H1 (cell line): ENCODE results near the gene MIX23. TPM values are rescaled to one million over a fixed set of nuclear protein-coding genes. Genes with fewer than 3 reads are reported as not detected.

Experiments
- CTCF ChIA-PET: fragments of 300-600 bp; sonication (Branson Sonifier 250); formaldehyde crosslinking; loops from one replicate; lab custom pipeline; 2021; ENCODE audit not compliant: partially characterized antibody; lab: Charles Lee
- POLR2A ChIA-PET: fragments of 300-600 bp; sonication (Branson Sonifier 250); formaldehyde crosslinking; loops from one replicate; lab custom pipeline; 2021; ENCODE audit warnings: inconsistent platforms; ENCODE audit not compliant: partially characterized antibody; lab: Charles Lee
- DNase-seq, 2 experiments: peaks; one replicate each; pipeline versions ENCODE4 v3.0.0 to v3.0.0-alpha.2; 2010 to 2022; ENCODE audit warnings: low spot score in 2 of 2, low read depth in 1 of 2, mixed read lengths in 1 of 2
- FAIRE-seq: peaks from 2 replicates; lab custom pipeline; 2011; peaks lifted over from hg19 to GRCh38; lab: Jason Lieb, UNC
- H2AFZ ChIP-seq: 2 replicates; pipeline ENCODE4 v1.8.1; 2012; ENCODE audit warnings: low read length, inconsistent platforms
- H2AK5ac ChIP-seq: 2 replicates; pipeline ENCODE4 v1.6.1; 2013; ENCODE audit warnings: low read depth, low read length
- H2BK120ac ChIP-seq: replicated peaks from 2 replicates; pipeline ENCODE3; 2013; ENCODE audit warnings: low read depth, low read length, inconsistent platforms
- H2BK12ac ChIP-seq: 2 replicates; pipeline ENCODE4 v1.6.1; 2013; ENCODE audit warnings: low read depth, low read length
- H2BK15ac ChIP-seq: 2 replicates; pipeline ENCODE4 v1.6.1; 2013; ENCODE audit warnings: low read length
- H2BK20ac ChIP-seq: 2 replicates; pipeline ENCODE4 v1.6.1; 2013; ENCODE audit warnings: low read length
- H2BK5ac ChIP-seq: 2 replicates; pipeline ENCODE4 v1.6.1; 2013; ENCODE audit warnings: low read depth, low read length
- H3K14ac ChIP-seq: 2 replicates; pipeline ENCODE4 v1.6.1; 2013; ENCODE audit warnings: inconsistent platforms; ENCODE audit not compliant: insufficient read length
- H3K18ac ChIP-seq: 2 replicates; pipeline ENCODE4 v1.6.1; 2013; ENCODE audit warnings: low read length; ENCODE audit errors: extremely low read depth
- H3K23ac ChIP-seq: 2 replicates; pipeline ENCODE4 v1.6.1; 2013; ENCODE audit warnings: inconsistent platforms; ENCODE audit not compliant: insufficient read length
- H3K23me2 ChIP-seq: 2 replicates; pipeline ENCODE4 v1.6.1; 2013; ENCODE audit warnings: low read depth, low read length
- H3K27ac ChIP-seq: 2 replicates; pipeline ENCODE4 v1.6.1; 2011; ENCODE audit warnings: low read depth, low read length, inconsistent platforms
- H3K27me3 ChIP-seq, 4 experiments: replicated peaks in 1 of 4; 1 replicate in 1 of 4; 2 replicates in 3 of 4; pipeline versions ENCODE4 v1.6.1 to v1.8.1; 2011 to 2013; ENCODE audit warnings: low read length in 3 of 4, mild to moderate bottlenecking in 3 of 4, inconsistent platforms in 2 of 4, mixed read lengths in 2 of 4, moderate library complexity in 1 of 4; ENCODE audit not compliant: control insufficient read depth in 3 of 4, insufficient read depth in 3 of 4; ENCODE audit errors: extremely low read depth in 1 of 4
- H3K36me3 ChIP-seq, 4 experiments: 2 replicates each; pipeline versions ENCODE4 v1.6.1 to v1.8.1; 2011 to 2013; ENCODE audit warnings: mild to moderate bottlenecking in 4 of 4, low read length in 3 of 4, moderate library complexity in 2 of 4, control low read depth in 1 of 4, inconsistent platforms in 1 of 4; ENCODE audit not compliant: insufficient read depth in 4 of 4, control insufficient read depth in 2 of 4
- H3K4ac ChIP-seq: replicated peaks from 2 replicates; pipeline ENCODE3; 2013; ENCODE audit warnings: low read length, low read depth, mixed read lengths, inconsistent platforms; ENCODE audit not compliant: insufficient read length
- H3K4me1 ChIP-seq, 4 experiments: replicated peaks in 1 of 4; 1 replicate in 1 of 4; 2 replicates in 3 of 4; pipeline versions ENCODE4 v1.6.1 to v1.8.1; 2011 to 2013; ENCODE audit warnings: low read length in 3 of 4, inconsistent platforms in 2 of 4, mixed read lengths in 1 of 4; ENCODE audit not compliant: insufficient read depth in 4 of 4, control insufficient read depth in 3 of 4
- H3K4me2 ChIP-seq, 2 experiments: 2 replicates each; pipeline versions ENCODE4 v1.6.1 to v1.8.1; 2011 to 2013; ENCODE audit warnings: low read depth in 2 of 2, low read length in 2 of 2, control low read depth in 1 of 2, inconsistent platforms in 1 of 2, mild to moderate bottlenecking in 1 of 2; ENCODE audit not compliant: insufficient read depth in 1 of 2
- H3K4me3 ChIP-seq, 4 experiments: fragments of 200-600, 300-600 bp in 1 of 4; sonication (generic), shearing (Covaris generic), sonication (Bioruptor Twin) in 1 of 4; 2 replicates each; pipeline versions ENCODE4 v1.5.1 to v1.8.1; 2011 to 2016; ENCODE audit warnings: low read length in 4 of 4, low read depth in 3 of 4, control low read depth in 2 of 4, inconsistent platforms in 2 of 4, mild to moderate bottlenecking in 2 of 4, mixed read lengths in 1 of 4, moderate library complexity in 1 of 4; ENCODE audit not compliant: insufficient read depth in 2 of 4; ENCODE audit errors: extremely low read depth in 1 of 4
- H3K56ac ChIP-seq: replicated peaks from 2 replicates; pipeline ENCODE3; 2013; ENCODE audit warnings: low read depth, mild to moderate bottlenecking, mixed read lengths, low read length, inconsistent platforms; ENCODE audit not compliant: insufficient read length
- H3K79me1 ChIP-seq: 2 replicates; pipeline ENCODE4 v1.6.1; 2013; ENCODE audit warnings: low read depth, low read length, control low read depth
- H3K79me2 ChIP-seq, 2 experiments: 2 replicates each; pipeline versions ENCODE4 v1.6.1 to v1.8.1; 2012 to 2013; ENCODE audit warnings: low read length in 2 of 2, mild to moderate bottlenecking in 2 of 2, inconsistent platforms in 1 of 2; ENCODE audit not compliant: insufficient read depth in 2 of 2, control insufficient read depth in 1 of 2
- H3K9ac ChIP-seq, 4 experiments: replicated peaks in 1 of 4; 1 replicate in 1 of 4; 2 replicates in 3 of 4; pipeline versions ENCODE4 v1.6.1 to v1.8.1; 2011 to 2013; ENCODE audit warnings: low read depth in 3 of 4, low read length in 3 of 4, control low read depth in 2 of 4, mild to moderate bottlenecking in 2 of 4, moderate library complexity in 2 of 4, inconsistent platforms in 1 of 4; ENCODE audit errors: extremely low read depth in 1 of 4
- H3K9me3 ChIP-seq, 2 experiments: 2 replicates each; pipeline versions ENCODE4 v1.6.1 to v1.8.1; 2012 to 2013; ENCODE audit warnings: mild to moderate bottlenecking in 2 of 2, moderate library complexity in 2 of 2, control low read depth in 1 of 2, inconsistent platforms in 1 of 2, low read depth in 1 of 2, low read length in 1 of 2, mixed read lengths in 1 of 2; ENCODE audit not compliant: insufficient read depth in 2 of 2
- H4K20me1 ChIP-seq, 2 experiments: replicated peaks in 1 of 2; 2 replicates each; pipeline versions ENCODE3 to v1.8.1; 2011 to 2013; ENCODE audit warnings: inconsistent platforms in 2 of 2, low read length in 2 of 2, mild to moderate bottlenecking in 1 of 2; ENCODE audit not compliant: insufficient read depth in 2 of 2, control insufficient read depth in 1 of 2
- H4K5ac ChIP-seq: 2 replicates; pipeline ENCODE4 v1.6.1; 2013; ENCODE audit warnings: low read length, low read depth, mixed read lengths, inconsistent platforms; ENCODE audit not compliant: insufficient read length
- H4K8ac ChIP-seq: 2 replicates; pipeline ENCODE4 v1.8.0; 2013; ENCODE audit warnings: mild to moderate bottlenecking, moderate library complexity, low read length, inconsistent platforms; ENCODE audit not compliant: insufficient read depth; ENCODE audit errors: extremely low read depth
- H4K91ac ChIP-seq: replicated peaks from 2 replicates; pipeline ENCODE3; 2013; ENCODE audit warnings: low read length, mixed read lengths, inconsistent platforms; ENCODE audit not compliant: insufficient read length
- BACH1 ChIP-seq: IDR thresholded peaks from 2 replicates; pipeline ENCODE4 v1.6.1; 2012; ENCODE audit warnings: low read length, improper control_type of control experiment
- CTCF ChIP-seq, 3 experiments: IDR thresholded peaks; 1 replicate in 2 of 3; 2 replicates in 1 of 3; pipeline versions ENCODE4 v1.5.1 to v1.6.1; 2011; ENCODE audit warnings: low read length in 3 of 3, mild to moderate bottlenecking in 3 of 3, inconsistent platforms in 2 of 3, low read depth in 1 of 3, moderate library complexity in 1 of 3; ENCODE audit not compliant: insufficient read depth in 1 of 3; ENCODE audit errors: control extremely low read depth in 1 of 3
- GTF2F1 ChIP-seq: IDR thresholded peaks from 2 replicates; pipeline ENCODE4 v1.6.1; 2012; ENCODE audit warnings: low read depth, low read length, improper control_type of control experiment, borderline replicate concordance
- JUND ChIP-seq: IDR thresholded peaks from 2 replicates; pipeline ENCODE4 v1.6.1; 2011; ENCODE audit warnings: mild to moderate bottlenecking, improper control_type of control experiment, low read length
- KDM5A ChIP-seq: fragments of 200-600 bp; IDR thresholded peaks from 2 replicates; pipeline ENCODE4 v1.7.1; 2012; ENCODE audit warnings: mild to moderate bottlenecking, low read length, inconsistent platforms, mixed read lengths
- POLR2A ChIP-seq, 2 experiments: IDR thresholded peaks; 1 replicate in 1 of 2; 2 replicates in 1 of 2; pipeline ENCODE4 v1.6.1; 2011; ENCODE audit warnings: low read depth in 2 of 2, low read length in 2 of 2, mild to moderate bottlenecking in 2 of 2; ENCODE audit errors: control extremely low read depth in 1 of 2
- POLR2AphosphoS5 ChIP-seq: IDR thresholded peaks from 2 replicates; pipeline ENCODE4 v1.6.1; 2011; ENCODE audit warnings: low read depth, low read length
- SIRT6 ChIP-seq: IDR thresholded peaks from one replicate; pipeline ENCODE4 v1.7.1; 2012; ENCODE audit warnings: low read length, inconsistent platforms
- TBP ChIP-seq: IDR thresholded peaks from 2 replicates; pipeline ENCODE4 v1.6.1; 2011; ENCODE audit warnings: low read depth, low read length, improper control_type of control experiment
- polyA plus RNA-seq, 7 experiments: library from polyadenylated mRNA; depleted of rRNA in 3 of 7; stranded (reverse) in 5 of 7; unstranded in 2 of 7; fragments of >200 nt in 5 of 7; fragments of 200-250 nt in 2 of 7; gene quantifications; 1 replicate in 5 of 7; 2 replicates in 1 of 7; 4 replicates in 1 of 7; pipeline versions ENCODE4 v1.2.1 to v1.2.3, GENCODE V29; 2011 to 2013; ENCODE audit warnings: missing spikeins in 2 of 7, mixed read lengths in 2 of 7
- total RNA-seq: library from RNA; stranded (reverse); fragmentation: NEBNext Ultra II Directional; extraction: Animal tissue kit (Norgen Biotek cat#: 25700); gene quantifications from 2 replicates; pipeline ENCODE4 v1.2.1, GENCODE V29; 2021

The MIX23 gene
- total and polyA plus RNA-seq, 2 of the 8 experiments (the other 6 are each of a cell fraction or from before 2014, with no cell fraction given): 22.1 to 69.6 TPM

- H3K23ac ChIP-seq: no peak overlapping the region
- no peak for FAIRE-seq
- TF ChIP-seq SIRT6 (no peak), TBP (no peak), CTCF (IDR thresholded peaks at IDR 0.05; ENCODE audit: control extremely low read depth in 1 of 3, insufficient read depth in 1 of 3, low read depth in 1 of 3, low read length in 3 of 3) (no peak), POLR2AphosphoS5 (no peak), JUND (no peak), POLR2A (IDR thresholded peaks at IDR 0.05; ENCODE audit: control extremely low read depth in 1 of 2, low read depth in 2 of 2, low read length in 2 of 2) (no peak), GTF2F1 (no peak), KDM5A (no peak), BACH1 (no peak)
Measured at GRCh38 chr3:122389197-122389596, 6.2 kb upstream of the MIX23 start.

More at GRCh38 chr3:122389197-122389596, 6.2 kb upstream of the MIX23 start:
- Histone ChIP-seq H3K9ac (no peak overlapping the region), H3K4me3 (no peak overlapping the region), H3K4me1 (peaks cover 0 to 3% (median 0%) of the 10 kb centered on the region in 4 experiments; a peak in 1 of 7 replicates), H4K5ac (no peak overlapping the region), H2BK12ac (no peak overlapping the region), H4K20me1 (peaks cover 0 to 2% of the 10 kb centered on the region in 2 experiments), H3K18ac (no peak overlapping the region), H2BK120ac (no peak overlapping the region), H2BK5ac (no peak overlapping the region), H3K23me2 (peaks cover 4% of the 10 kb centered on the region), H2BK20ac (no peak overlapping the region), H2AFZ (no peak overlapping the region), H4K91ac (no peak overlapping the region), H4K8ac (no peak overlapping the region), H3K9me3 (no peaks in the 10 kb centered on the region), H2BK15ac (no peak overlapping the region), H2AK5ac (no peak overlapping the region), H3K27me3 (no peaks in the 10 kb centered on the region), H3K56ac (no peak overlapping the region), H3K36me3 (peaks cover 0 to 7% (median 0%) of the 10 kb centered on the region in 4 experiments; a peak in 3 of 8 replicates), H3K79me1 (peaks cover 2% of the 10 kb centered on the region; the same call in 1 of the 2 replicates), H3K79me2 (peaks cover 0 to 35% of the 10 kb centered on the region in 2 experiments; a peak in 2 of 4 replicates), H3K14ac (no peak overlapping the region), H3K4ac (no peak overlapping the region), H3K27ac (no peak overlapping the region), H3K4me2 (no peak overlapping the region)
- DNase-seq: no peak
- CTCF ChIA-PET: interaction anchor here (1.1 to 6.0 kb wide), 3 partner anchors 284 to 843 kb away, joined by 4 to 44 read pairs (median 6); partner anchors contain the start of gene PARP14
- POLR2A ChIA-PET: no interaction called here
